Activated naive CD8-positive, alpha-beta T cell treated with anti-CD3 and anti-CD28 coated beads, Interleukin-2, amount 50 U/mL, for 24 hours (primary cell): ENCODE data around the gene KCTD16.

Source experiments
- ATAC-seq: fragments of 150-1000 bp; cut with Tn5 transposase; one replicate; pipeline ENCODE4 v1.10.0; 2021
- DNase-seq: peaks from one replicate; pipeline ENCODE4 v3.0.0; 2021
- H3K27ac Mint-ChIP-seq: one replicate; pipeline ENCODE4 v1.8.0; 2021; ENCODE audit warnings: mild to moderate bottlenecking, mixed read lengths
- H3K27me3 Mint-ChIP-seq: one replicate; pipeline ENCODE4 v1.8.0; 2021; ENCODE audit warnings: mixed read lengths
- H3K36me3 Mint-ChIP-seq: one replicate; pipeline ENCODE4 v1.8.0; 2021; ENCODE audit warnings: low read depth, mixed read lengths
- H3K4me1 Mint-ChIP-seq: one replicate; pipeline ENCODE4 v1.8.0; 2021; ENCODE audit warnings: mixed read lengths
- H3K4me3 Mint-ChIP-seq: one replicate; pipeline ENCODE4 v1.8.0; 2021; ENCODE audit warnings: mild to moderate bottlenecking, moderate library complexity, mixed read lengths
- H3K9me3 Mint-ChIP-seq: one replicate; pipeline ENCODE4 v1.8.0; 2021; ENCODE audit warnings: mixed read lengths

KCTD16 gene

GRCh38 chr5:144273232-144274027 is 102.8 kb downstream of the KCTD16 start:
- Mint-ChIP-seq H3K27ac (no peak overlapping the region), H3K9me3 (peaks cover 15% of the 10 kb centered on the region), H3K4me1 (no peaks in the 10 kb centered on the region), H3K4me3 (no peak overlapping the region), H3K27me3 (peaks cover 5% of the 10 kb centered on the region), H3K36me3 (no peaks in the 10 kb centered on the region)
- ATAC-seq = no peak
- DNase-seq = no peak

- DNase-seq (no peak), ATAC-seq (no peak)
- no peak overlapping the region for H3K27ac Mint-ChIP-seq
- peaks cover 6% of the 10 kb centered on the region for H3K9me3 Mint-ChIP-seq
- H3K36me3 Mint-ChIP-seq = no peaks in the 10 kb centered on the region
- no peak overlapping the region for H3K4me3 Mint-ChIP-seq
- no peaks in the 10 kb centered on the region for H3K4me1 Mint-ChIP-seq
- peaks cover 3% of the 10 kb centered on the region for H3K27me3 Mint-ChIP-seq
Observed at GRCh38 chr5:144275329-144275728, 104.7 kb downstream of the KCTD16 start.

- H3K4me3 Mint-ChIP-seq = no peak overlapping the region
- ATAC-seq (no peak), DNase-seq (no peak)
- H3K4me1 Mint-ChIP-seq = no peaks in the 10 kb centered on the region
- peaks cover 4% of the 10 kb centered on the region for H3K27me3 Mint-ChIP-seq
- no peaks in the 10 kb centered on the region for H3K36me3 Mint-ChIP-seq
- peaks cover 6% of the 10 kb centered on the region for H3K9me3 Mint-ChIP-seq
- no peak overlapping the region for H3K27ac Mint-ChIP-seq
Observed at GRCh38 chr5:144276034-144276822, 105.6 kb downstream of the KCTD16 start.

GRCh38 chr5:144281784-144282183 is 111.1 kb downstream of the KCTD16 start:
- ATAC-seq (no peak), DNase-seq (no peak)
- Mint-ChIP-seq H3K36me3 (no peaks in the 10 kb centered on the region), H3K9me3 (no peaks in the 10 kb centered on the region), H3K27me3 (peaks cover 4% of the 10 kb centered on the region), H3K4me1 (no peaks in the 10 kb centered on the region), H3K27ac (no peak overlapping the region), H3K4me3 (no peak overlapping the region)

GRCh38 chr5:144284036-144284435 is 113.4 kb downstream of the KCTD16 start:
- H3K9me3 Mint-ChIP-seq = no peaks in the 10 kb centered on the region
- H3K36me3 Mint-ChIP-seq = no peaks in the 10 kb centered on the region
- H3K4me3 Mint-ChIP-seq = no peak overlapping the region
- peaks cover 4% of the 10 kb centered on the region for H3K27me3 Mint-ChIP-seq
- DNase-seq (no peak), ATAC-seq (no peak)
- H3K4me1 Mint-ChIP-seq = no peaks in the 10 kb centered on the region
- H3K27ac Mint-ChIP-seq = no peak overlapping the region

- ATAC-seq (no peak), DNase-seq (no peak)
- Mint-ChIP-seq H3K27ac (no peak overlapping the region), H3K4me1 (no peaks in the 10 kb centered on the region), H3K36me3 (no peaks in the 10 kb centered on the region), H3K27me3 (peaks cover 1% of the 10 kb centered on the region), H3K4me3 (no peak overlapping the region), H3K9me3 (no peaks in the 10 kb centered on the region)
Observed at GRCh38 chr5:144284931-144285502, 114.3 kb downstream of the KCTD16 start.

GRCh38 chr5:144289277-144289676 is 118.6 kb downstream of the KCTD16 start:
- Mint-ChIP-seq H3K9me3 (no peaks in the 10 kb centered on the region), H3K27ac (no peak overlapping the region), H3K4me3 (no peak overlapping the region), H3K27me3 (no peaks in the 10 kb centered on the region), H3K36me3 (no peaks in the 10 kb centered on the region), H3K4me1 (no peaks in the 10 kb centered on the region)
- ATAC-seq = no peak
- no peak for DNase-seq

- DNase-seq (no peak), ATAC-seq (no peak)
- Mint-ChIP-seq H3K4me3 (no peak overlapping the region), H3K4me1 (no peaks in the 10 kb centered on the region), H3K36me3 (no peaks in the 10 kb centered on the region), H3K27ac (no peak overlapping the region), H3K27me3 (no peaks in the 10 kb centered on the region), H3K9me3 (no peaks in the 10 kb centered on the region)
Observed at GRCh38 chr5:144292029-144292428, 121.4 kb downstream of the KCTD16 start.

GRCh38 chr5:144295284-144295683 is 124.6 kb downstream of the KCTD16 start:
- no peak overlapping the region for H3K27ac Mint-ChIP-seq
- H3K4me1 Mint-ChIP-seq = no peaks in the 10 kb centered on the region
- peaks cover 1% of the 10 kb centered on the region for H3K27me3 Mint-ChIP-seq
- no peak for ATAC-seq
- no peak overlapping the region for H3K4me3 Mint-ChIP-seq
- no peak for DNase-seq
- no peaks in the 10 kb centered on the region for H3K9me3 Mint-ChIP-seq
- no peaks in the 10 kb centered on the region for H3K36me3 Mint-ChIP-seq

GRCh38 chr5:144297081-144297480 is 126.4 kb downstream of the KCTD16 start:
- H3K36me3 Mint-ChIP-seq = no peaks in the 10 kb centered on the region
- H3K27ac Mint-ChIP-seq = no peak overlapping the region
- no peak for ATAC-seq
- H3K27me3 Mint-ChIP-seq = peaks cover 6% of the 10 kb centered on the region
- DNase-seq = no peak
- no peaks in the 10 kb centered on the region for H3K9me3 Mint-ChIP-seq
- H3K4me1 Mint-ChIP-seq = no peaks in the 10 kb centered on the region
- H3K4me3 Mint-ChIP-seq = no peak overlapping the region

GRCh38 chr5:144298658-144299057 is 128.0 kb downstream of the KCTD16 start:
- no peak for DNase-seq
- no peak for ATAC-seq
- Mint-ChIP-seq H3K4me3 (no peak overlapping the region), H3K27me3 (peaks cover 6% of the 10 kb centered on the region), H3K36me3 (no peaks in the 10 kb centered on the region), H3K4me1 (no peaks in the 10 kb centered on the region), H3K27ac (no peak overlapping the region), H3K9me3 (no peaks in the 10 kb centered on the region)

- Mint-ChIP-seq H3K36me3 (no peaks in the 10 kb centered on the region), H3K27ac (no peak overlapping the region), H3K4me3 (no peak overlapping the region), H3K27me3 (peaks cover 5% of the 10 kb centered on the region), H3K9me3 (no peaks in the 10 kb centered on the region), H3K4me1 (no peaks in the 10 kb centered on the region)
- ATAC-seq (no peak), DNase-seq (no peak)
Observed at GRCh38 chr5:144304688-144305087, 134.0 kb downstream of the KCTD16 start.

GRCh38 chr5:144307736-144308135 is 137.1 kb downstream of the KCTD16 start:
- ATAC-seq (no peak), DNase-seq (no peak)
- Mint-ChIP-seq H3K27me3 (no peaks in the 10 kb centered on the region), H3K4me3 (no peak overlapping the region), H3K27ac (no peak overlapping the region), H3K36me3 (no peaks in the 10 kb centered on the region), H3K4me1 (no peaks in the 10 kb centered on the region), H3K9me3 (no peaks in the 10 kb centered on the region)

- H3K9me3 Mint-ChIP-seq = no peaks in the 10 kb centered on the region
- no peaks in the 10 kb centered on the region for H3K36me3 Mint-ChIP-seq
- DNase-seq (no peak), ATAC-seq (no peak)
- no peak overlapping the region for H3K4me3 Mint-ChIP-seq
- no peak overlapping the region for H3K27ac Mint-ChIP-seq
- no peaks in the 10 kb centered on the region for H3K4me1 Mint-ChIP-seq
- H3K27me3 Mint-ChIP-seq = no peaks in the 10 kb centered on the region
Observed at GRCh38 chr5:144308174-144308573, 137.5 kb downstream of the KCTD16 start.
